Activated T-helper 1 cell treated with anti-CD3 and anti-CD28 coated beads, Interleukin-12 subunit alpha, Interleukin-12 subunit beta, Interleukin-2, Interleukin-4 antibody, amounts not matched to agents 30 ng/mL and 10 ng/mL and 1 ng/mL, durations not matched to agents 14 hours and 24 hours and 36 hours (primary cell): ENCODE measurements around the gene SP9. TPM values are rescaled to one million over a fixed set of nuclear protein-coding genes. Genes with fewer than 3 reads are reported as not detected.

Experiments
- DNase-seq: peaks from one replicate; pipeline ENCODE4 v3.0.0; 2021; ENCODE audit warnings: low spot score
- H3K27ac Mint-ChIP-seq: one replicate; pipeline ENCODE4 v1.8.0; 2021; ENCODE audit warnings: mild to moderate bottlenecking, mixed read lengths
- H3K27me3 Mint-ChIP-seq: one replicate; pipeline ENCODE4 v1.8.0; 2022; ENCODE audit warnings: mild to moderate bottlenecking, moderate library complexity, mixed read lengths; ENCODE audit not compliant: insufficient read depth
- H3K36me3 Mint-ChIP-seq: one replicate; pipeline ENCODE4 v1.8.0; 2021; ENCODE audit warnings: low read depth, mixed read lengths
- H3K4me1 Mint-ChIP-seq: one replicate; pipeline ENCODE4 v1.8.0; 2021; ENCODE audit warnings: low read depth, mixed read lengths
- H3K4me3 Mint-ChIP-seq: one replicate; pipeline ENCODE4 v1.8.0; 2021; ENCODE audit warnings: mild to moderate bottlenecking, moderate library complexity, mixed read lengths
- H3K9me3 Mint-ChIP-seq: one replicate; pipeline ENCODE4 v1.8.0; 2021; ENCODE audit warnings: mixed read lengths
- intact Hi-C: fragments of 100-400 bp; cut with micrococcal nuclease; formaldehyde crosslinking; loops from one replicate; pipeline ENCODE4 v1.15.1; 2024
- total RNA-seq: library from RNA; stranded (reverse); gene quantifications from 2 replicates; pipeline ENCODE4 v1.2.3, GENCODE V29; 2022

SP9 gene
- total RNA-seq, 1 donor from 2014 or later = not detected

DNA sequence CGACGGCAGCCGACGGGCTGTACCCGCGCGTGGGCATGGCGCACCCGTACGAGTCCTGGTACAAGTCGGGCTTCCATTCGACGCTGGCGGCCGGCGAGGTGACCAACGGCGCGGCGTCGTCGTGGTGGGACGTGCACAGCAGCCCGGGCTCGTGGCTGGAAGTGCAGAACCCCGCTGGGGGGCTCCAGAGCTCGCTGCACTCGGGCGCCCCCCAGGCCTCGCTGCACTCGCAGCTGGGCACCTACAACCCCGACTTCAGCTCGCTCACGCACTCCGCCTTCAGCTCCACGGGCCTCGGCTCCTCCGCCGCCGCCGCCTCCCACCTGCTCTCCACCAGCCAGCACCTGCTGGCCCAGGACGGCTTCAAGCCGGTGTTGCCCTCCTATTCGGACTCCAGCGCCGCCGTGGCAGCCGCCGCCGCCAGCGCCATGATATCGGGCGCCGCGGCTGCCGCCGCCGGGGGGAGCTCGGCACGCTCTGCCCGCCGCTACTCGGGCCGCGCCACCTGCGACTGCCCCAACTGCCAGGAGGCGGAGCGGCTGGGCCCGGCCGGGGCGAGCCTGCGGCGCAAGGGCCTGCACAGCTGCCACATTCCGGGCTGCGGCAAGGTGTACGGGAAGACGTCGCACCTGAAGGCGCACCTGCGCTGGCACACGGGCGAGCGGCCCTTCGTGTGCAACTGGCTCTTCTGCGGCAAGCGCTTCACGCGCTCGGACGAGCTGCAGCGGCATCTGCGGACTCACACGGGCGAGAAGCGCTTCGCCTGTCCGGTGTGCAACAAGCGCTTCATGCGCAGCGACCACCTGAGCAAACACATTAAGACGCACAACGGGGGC lies 2.0 kb downstream of the SP9 start:
- Mint-ChIP-seq H3K27ac (no peak overlapping the region), H3K4me3 (no peak overlapping the region), H3K4me1 (peaks cover 38% of the 10 kb centered on the region), H3K9me3 (no peaks in the 10 kb centered on the region), H3K36me3 (no peaks in the 10 kb centered on the region), H3K27me3 (peaks cover 70% of the 10 kb centered on the region)
- no peak for DNase-seq
- intact Hi-C loops = no loop called here

GRCh38 chr2:174337337-174338146 lies 2.8 kb downstream of the SP9 start:
- Mint-ChIP-seq H3K4me1 (peaks cover 36% of the 10 kb centered on the region), H3K27ac (peak overlapping the region; percentile 84)

DNA sequence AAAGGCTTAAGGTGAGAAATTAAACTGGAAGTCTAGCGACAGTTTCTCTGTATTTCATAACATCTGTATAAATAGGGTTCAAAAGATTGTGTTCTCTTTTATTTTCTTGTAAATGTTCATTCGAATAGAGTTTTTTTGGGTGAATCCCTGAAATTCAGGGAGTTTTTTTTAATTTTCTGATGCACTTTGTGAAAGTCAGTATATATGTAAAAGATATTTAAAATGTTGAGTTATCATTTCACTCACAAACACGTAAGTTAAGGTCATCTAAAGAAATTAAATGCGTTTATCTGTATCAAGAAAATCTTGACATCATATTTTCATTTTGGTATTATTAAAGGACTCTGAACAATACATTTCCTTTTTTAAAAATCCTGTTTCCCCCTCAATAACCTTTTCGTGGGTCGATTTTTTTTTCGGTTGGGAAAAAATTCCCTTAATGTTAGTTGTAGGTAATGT lies 3.4 kb downstream of the SP9 start:
- Mint-ChIP-seq H3K27me3 (peaks cover 64% of the 10 kb centered on the region), H3K27ac (peak overlapping the region; percentile 84), H3K9me3 (no peaks in the 10 kb centered on the region), H3K4me1 (peaks cover 35% of the 10 kb centered on the region), H3K36me3 (no peaks in the 10 kb centered on the region), H3K4me3 (no peak overlapping the region)
- DNase-seq = no peak
- intact Hi-C loops = no loop called here

More at GRCh38 chr2:174337337-174338146, 2.8 kb downstream of the SP9 start:
- Mint-ChIP-seq H3K4me3 (peak overlapping the region; percentile 81), H3K36me3 (no peaks in the 10 kb centered on the region), H3K9me3 (no peaks in the 10 kb centered on the region), H3K27me3 (peaks cover 64% of the 10 kb centered on the region)
- intact Hi-C loops = no loop called here
- DNase-seq = no peak

GRCh38 chr2:174338671-174339560 lies 4.2 kb downstream of the SP9 start:
- H3K27ac Mint-ChIP-seq = no peak overlapping the region
- peaks cover 34% of the 10 kb centered on the region for H3K4me1 Mint-ChIP-seq
- peaks cover 62% of the 10 kb centered on the region for H3K27me3 Mint-ChIP-seq
- intact Hi-C loops = no loop called here
- H3K36me3 Mint-ChIP-seq = no peaks in the 10 kb centered on the region
- H3K9me3 Mint-ChIP-seq = no peaks in the 10 kb centered on the region
- no peak for DNase-seq
- H3K4me3 Mint-ChIP-seq = no peak overlapping the region

GRCh38 chr2:174339561-174340399 lies 5.0 kb downstream of the SP9 start:
- peaks cover 39% of the 10 kb centered on the region for H3K4me1 Mint-ChIP-seq
- peaks cover 65% of the 10 kb centered on the region for H3K27me3 Mint-ChIP-seq
- no peak for DNase-seq
- H3K36me3 Mint-ChIP-seq = peaks cover 3% of the 10 kb centered on the region
- H3K9me3 Mint-ChIP-seq = no peaks in the 10 kb centered on the region
- no peak overlapping the region for H3K4me3 Mint-ChIP-seq
- peak overlapping the region; percentile 81 for H3K27ac Mint-ChIP-seq
- intact Hi-C loops = loop anchor here (2.0 to 10.0 kb wide), 7 partner anchors 181 to 1753 kb away; partner anchors contain the start of gene HOXD13

- Mint-ChIP-seq H3K9me3 (no peaks in the 10 kb centered on the region), H3K4me3 (no peak overlapping the region), H3K27ac (peak overlapping the region; percentile 55), H3K4me1 (peaks cover 33% of the 10 kb centered on the region), H3K36me3 (peaks cover 3% of the 10 kb centered on the region), H3K27me3 (peaks cover 65% of the 10 kb centered on the region)
- no peak for DNase-seq
- intact Hi-C loops = loop anchor here (1.0 to 10.0 kb wide), 11 partner anchors 8 to 1752 kb away; partner anchors contain the start of gene HOXD13
These were observed 5.9 kb downstream of the SP9 start for GRCh38 chr2:174340400-174341292.

DNA sequence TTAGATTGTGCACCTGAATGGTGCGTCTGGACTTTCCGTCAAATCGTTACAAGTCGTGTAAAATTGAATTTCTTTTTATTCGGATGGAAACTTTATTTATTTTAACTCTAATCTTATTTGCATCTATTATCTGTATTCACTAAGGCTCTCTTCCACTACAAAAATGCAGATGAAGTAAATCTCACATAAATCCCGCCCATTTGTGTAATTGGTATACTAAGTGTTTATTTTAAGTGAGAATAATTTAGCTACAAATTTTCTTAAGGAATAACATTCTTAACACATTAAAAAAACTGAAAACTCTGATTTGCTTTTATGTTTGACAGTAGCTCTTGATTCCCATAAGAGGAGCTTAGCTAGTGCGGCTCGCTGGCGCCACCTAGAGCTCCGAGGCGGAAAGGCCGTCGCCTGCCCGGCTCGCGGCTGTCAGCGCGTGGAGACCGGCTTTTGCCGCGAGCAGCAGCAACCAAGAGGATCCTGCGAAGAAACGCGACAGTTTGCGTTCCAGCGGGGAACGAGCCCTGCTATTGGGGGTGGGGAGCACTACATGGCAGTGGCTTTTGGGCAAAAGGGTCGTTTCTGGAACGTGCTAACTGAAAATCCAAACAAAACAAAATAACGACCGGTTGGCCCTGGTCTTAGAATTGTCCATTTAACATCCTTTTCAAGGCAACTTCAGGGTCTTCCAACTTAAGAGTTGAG lies 6.7 kb downstream of the SP9 start:
- Mint-ChIP-seq H3K36me3 (peaks cover 3% of the 10 kb centered on the region), H3K4me1 (peaks cover 33% of the 10 kb centered on the region), H3K27ac (peak overlapping the region; percentile 89), H3K27me3 (peaks cover 62% of the 10 kb centered on the region), H3K9me3 (no peaks in the 10 kb centered on the region), H3K4me3 (peak overlapping the region; percentile 70)
- intact Hi-C loops = loop anchor here (1.0 to 10.0 kb wide), 11 partner anchors 9 to 1751 kb away; partner anchors contain the start of gene HOXD13
- DNase-seq = peak; percentile 83

DNA sequence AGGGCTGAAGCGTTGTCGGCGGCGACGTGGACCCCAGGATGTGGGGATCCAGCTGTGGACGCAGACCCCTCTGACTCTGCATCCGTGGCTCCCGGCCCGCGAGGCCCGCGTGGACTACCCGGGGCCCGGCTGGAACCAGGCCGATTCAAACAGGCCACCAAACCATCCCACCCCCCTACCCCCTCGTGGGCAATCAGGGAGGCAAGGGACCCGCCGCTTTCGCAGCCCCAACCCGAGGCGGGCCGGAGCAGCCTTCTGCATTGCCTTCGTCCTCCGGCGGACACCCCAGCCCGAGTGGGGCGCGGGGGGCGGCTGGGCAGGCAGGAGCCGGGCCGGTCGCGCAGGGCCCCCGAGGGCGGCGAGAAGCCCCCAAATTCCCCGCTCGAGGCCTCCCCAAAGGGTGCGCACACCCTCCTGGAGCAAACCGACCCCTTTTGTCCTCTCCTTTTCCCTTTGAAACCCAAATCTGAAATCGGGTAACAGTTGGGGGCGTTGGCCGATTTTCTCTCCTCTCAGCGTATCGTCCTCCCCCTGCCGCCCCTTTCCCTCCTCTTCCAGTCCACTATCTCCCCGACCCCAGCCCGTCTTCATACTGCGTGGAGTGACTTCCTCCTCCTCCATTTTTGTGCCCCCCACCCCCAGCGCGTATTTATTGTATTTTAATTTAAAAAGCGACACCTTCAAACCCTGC lies 7.4 kb downstream of the SP9 start:
- intact Hi-C loops = loop anchor here (1.0 to 10.0 kb wide), 11 partner anchors 10 to 1750 kb away; partner anchors contain the start of gene HOXD13
- no peak overlapping the region for H3K27ac Mint-ChIP-seq
- no peaks in the 10 kb centered on the region for H3K9me3 Mint-ChIP-seq
- peaks cover 10% of the 10 kb centered on the region for H3K36me3 Mint-ChIP-seq
- H3K27me3 Mint-ChIP-seq = peaks cover 65% of the 10 kb centered on the region
- H3K4me3 Mint-ChIP-seq = peak overlapping the region; percentile 45
- H3K4me1 Mint-ChIP-seq = peaks cover 33% of the 10 kb centered on the region
- no peak for DNase-seq

GRCh38 chr2:174342686-174343342 lies 8.1 kb downstream of the SP9 start:
- H3K4me1 Mint-ChIP-seq = peaks cover 30% of the 10 kb centered on the region
- peaks cover 10% of the 10 kb centered on the region for H3K36me3 Mint-ChIP-seq
- DNase-seq = no peak
- peak overlapping the region; percentile 45 for H3K4me3 Mint-ChIP-seq
- peaks cover 60% of the 10 kb centered on the region for H3K27me3 Mint-ChIP-seq
- intact Hi-C loops = loop anchor here (5.0 to 10.0 kb wide), 6 partner anchors 381 to 1749 kb away; partner anchors contain the start of gene HOXD13
- no peak overlapping the region for H3K27ac Mint-ChIP-seq
- H3K9me3 Mint-ChIP-seq = no peaks in the 10 kb centered on the region

DNA sequence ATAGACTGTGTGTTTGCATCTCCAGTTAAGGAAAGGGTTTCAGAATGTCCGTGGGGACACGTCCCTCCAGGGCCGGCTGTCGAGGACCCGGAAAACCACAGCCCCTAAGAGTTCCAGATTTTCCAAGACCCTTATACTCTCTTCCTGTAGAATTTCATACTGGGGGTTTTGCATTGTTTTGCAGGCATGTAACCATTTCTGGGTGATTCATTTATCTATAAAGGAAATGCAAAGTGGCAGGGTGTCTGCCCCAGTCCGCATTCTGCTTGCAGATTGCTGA lies 8.5 kb downstream of the SP9 start:
- H3K4me3 Mint-ChIP-seq = peak overlapping the region; percentile 19
- H3K36me3 Mint-ChIP-seq = peaks cover 10% of the 10 kb centered on the region
- intact Hi-C loops = loop anchor here (5.0 to 10.0 kb wide), 6 partner anchors 381 to 1749 kb away; partner anchors contain the start of gene HOXD13
- peaks cover 27% of the 10 kb centered on the region for H3K4me1 Mint-ChIP-seq
- H3K9me3 Mint-ChIP-seq = no peaks in the 10 kb centered on the region
- DNase-seq = no peak
- H3K27ac Mint-ChIP-seq = no peak overlapping the region
- H3K27me3 Mint-ChIP-seq = peaks cover 56% of the 10 kb centered on the region
